ENCODE results near the gene MSI2. TPM values are rescaled to one million over a fixed set of nuclear protein-coding genes. Genes with fewer than 3 reads are reported as not detected.

The MSI2 gene
- total RNA-seq, 1 experiment from 2014 or later = 169 TPM

GRCh38 chr17:57284984-57285646 is 28.8 kb downstream of the MSI2 start:
- peak overlapping the region; percentile 4; the same call in 1 of the 2 replicates for H3K9ac ChIP-seq (ENCODE audit: low read length)

GRCh38 chr17:57285701-57286100 is 29.4 kb downstream of the MSI2 start:
- H3K79me2 ChIP-seq (ENCODE audit: low read length) = peaks cover 100% of the 10 kb centered on the region

More at GRCh38 chr17:57284984-57285646, 28.8 kb downstream of the MSI2 start:
- peaks cover 54% of the 10 kb centered on the region; the same call in 1 of the 2 replicates for H3K36me3 ChIP-seq (ENCODE audit: insufficient read depth, low read length)
- H3K79me2 ChIP-seq (ENCODE audit: low read length) = peaks cover 100% of the 10 kb centered on the region
- peak overlapping the region; percentile 10 for H3K4me2 ChIP-seq (ENCODE audit: low read depth, low read length, poor library complexity, severe bottlenecking)
- peak overlapping the region; percentile 62 for H3K27ac ChIP-seq (ENCODE audit: low read length)
- H3K4me1 ChIP-seq (ENCODE audit: low read length) = peaks cover 55% of the 10 kb centered on the region
- no peaks in the 10 kb centered on the region for H3K9me3 ChIP-seq (ENCODE audit: low read length)
- H4K20me1 ChIP-seq (ENCODE audit: insufficient read depth, low read depth, low read length) = peaks cover 10% of the 10 kb centered on the region
- no peaks in the 10 kb centered on the region for H3K27me3 ChIP-seq (ENCODE audit: low read length)
- H2AFZ ChIP-seq (ENCODE audit: low read length) = no peak overlapping the region
- no peak for DNase-seq
- H3K9me2 ChIP-seq (replicated peaks; ENCODE audit: insufficient read depth, low read length) = no peaks in the 10 kb centered on the region
- no peak overlapping the region for H3K4me3 ChIP-seq (ENCODE audit: low read length)

GRCh38 chr17:57286399-57287105 is 30.2 kb downstream of the MSI2 start:
- DNase-seq = no peak
- no peak overlapping the region for H3K4me3 ChIP-seq (ENCODE audit: low read length)
- peaks cover 41% of the 10 kb centered on the region for H3K4me1 ChIP-seq (ENCODE audit: low read length)
- no peak overlapping the region for H3K4me2 ChIP-seq (ENCODE audit: low read depth, low read length, poor library complexity, severe bottlenecking)
- no peaks in the 10 kb centered on the region for H3K9me2 ChIP-seq (replicated peaks; ENCODE audit: insufficient read depth, low read length)
- H3K36me3 ChIP-seq (ENCODE audit: insufficient read depth, low read length) = peaks cover 52% of the 10 kb centered on the region
- H3K9ac ChIP-seq (ENCODE audit: low read length) = no peak overlapping the region
- no peak overlapping the region for H3K27ac ChIP-seq (ENCODE audit: low read length)
- peaks cover 6% of the 10 kb centered on the region; the same call in 1 of the 2 replicates for H4K20me1 ChIP-seq (ENCODE audit: insufficient read depth, low read depth, low read length)
- H3K27me3 ChIP-seq (ENCODE audit: low read length) = no peaks in the 10 kb centered on the region
- H3K79me2 ChIP-seq (ENCODE audit: low read length) = peaks cover 100% of the 10 kb centered on the region
- no peaks in the 10 kb centered on the region for H3K9me3 ChIP-seq (ENCODE audit: low read length)
- no peak overlapping the region for H2AFZ ChIP-seq (ENCODE audit: low read length)

More at GRCh38 chr17:57285701-57286100, 29.4 kb downstream of the MSI2 start:
- Histone ChIP-seq H3K4me3 (ENCODE audit: low read length) (no peak overlapping the region), H3K36me3 (ENCODE audit: insufficient read depth, low read length) (peaks cover 52% of the 10 kb centered on the region; the same call in 1 of the 2 replicates), H3K27me3 (ENCODE audit: low read length) (no peaks in the 10 kb centered on the region), H3K27ac (ENCODE audit: low read length) (peak overlapping the region; percentile 62), H4K20me1 (ENCODE audit: insufficient read depth, low read depth, low read length) (peaks cover 6% of the 10 kb centered on the region; the same call in 1 of the 2 replicates), H3K4me2 (ENCODE audit: low read depth, low read length, poor library complexity, severe bottlenecking) (no peak overlapping the region), H3K9me3 (ENCODE audit: low read length) (no peaks in the 10 kb centered on the region), H3K9me2 (replicated peaks; ENCODE audit: insufficient read depth, low read length) (no peaks in the 10 kb centered on the region), H3K4me1 (ENCODE audit: low read length) (peaks cover 49% of the 10 kb centered on the region), H3K9ac (ENCODE audit: low read length) (no peak overlapping the region), H2AFZ (ENCODE audit: low read length) (no peak overlapping the region)
- no peak for DNase-seq

- no peak for DNase-seq
- Histone ChIP-seq H3K27me3 (ENCODE audit: low read length) (no peaks in the 10 kb centered on the region), H3K36me3 (ENCODE audit: insufficient read depth, low read length) (peaks cover 59% of the 10 kb centered on the region), H3K27ac (ENCODE audit: low read length) (no peak overlapping the region), H3K9ac (ENCODE audit: low read length) (no peak overlapping the region), H3K79me2 (ENCODE audit: low read length) (peaks cover 100% of the 10 kb centered on the region), H2AFZ (ENCODE audit: low read length) (no peak overlapping the region), H3K4me2 (ENCODE audit: low read depth, low read length, poor library complexity, severe bottlenecking) (no peak overlapping the region), H4K20me1 (ENCODE audit: insufficient read depth, low read depth, low read length) (peaks cover 6% of the 10 kb centered on the region; the same call in 1 of the 2 replicates), H3K9me3 (ENCODE audit: low read length) (no peaks in the 10 kb centered on the region), H3K4me3 (ENCODE audit: low read length) (no peak overlapping the region), H3K4me1 (ENCODE audit: low read length) (peaks cover 24% of the 10 kb centered on the region), H3K9me2 (replicated peaks; ENCODE audit: insufficient read depth, low read length) (no peaks in the 10 kb centered on the region)
These were observed 31.9 kb downstream of the MSI2 start for GRCh38 chr17:57288040-57288772.

- Histone ChIP-seq H3K4me3 (ENCODE audit: low read length) (no peak overlapping the region), H2AFZ (ENCODE audit: low read length) (no peak overlapping the region), H3K36me3 (ENCODE audit: insufficient read depth, low read length) (peaks cover 61% of the 10 kb centered on the region), H3K9me3 (ENCODE audit: low read length) (no peaks in the 10 kb centered on the region), H3K9me2 (replicated peaks; ENCODE audit: insufficient read depth, low read length) (no peaks in the 10 kb centered on the region), H3K27me3 (ENCODE audit: low read length) (no peaks in the 10 kb centered on the region), H3K4me1 (ENCODE audit: low read length) (peaks cover 19% of the 10 kb centered on the region), H3K79me2 (ENCODE audit: low read length) (peaks cover 97% of the 10 kb centered on the region), H3K4me2 (ENCODE audit: low read depth, low read length, poor library complexity, severe bottlenecking) (no peak overlapping the region), H3K27ac (ENCODE audit: low read length) (no peak overlapping the region), H4K20me1 (ENCODE audit: insufficient read depth, low read depth, low read length) (peaks cover 6% of the 10 kb centered on the region; the same call in 1 of the 2 replicates), H3K9ac (ENCODE audit: low read length) (no peak overlapping the region)
- no peak for DNase-seq
These were observed 32.4 kb downstream of the MSI2 start for GRCh38 chr17:57288773-57289121.

GRCh38 chr17:57289130-57289529 is 32.8 kb downstream of the MSI2 start:
- Histone ChIP-seq H3K4me2 (ENCODE audit: low read depth, low read length, poor library complexity, severe bottlenecking) (no peak overlapping the region), H3K27ac (ENCODE audit: low read length) (no peak overlapping the region), H3K9ac (ENCODE audit: low read length) (no peak overlapping the region), H3K9me2 (replicated peaks; ENCODE audit: insufficient read depth, low read length) (no peaks in the 10 kb centered on the region), H3K9me3 (ENCODE audit: low read length) (no peaks in the 10 kb centered on the region), H2AFZ (ENCODE audit: low read length) (no peak overlapping the region), H4K20me1 (ENCODE audit: insufficient read depth, low read depth, low read length) (peaks cover 6% of the 10 kb centered on the region; the same call in 1 of the 2 replicates), H3K79me2 (ENCODE audit: low read length) (peaks cover 97% of the 10 kb centered on the region), H3K4me1 (ENCODE audit: low read length) (peaks cover 15% of the 10 kb centered on the region), H3K36me3 (ENCODE audit: insufficient read depth, low read length) (peaks cover 65% of the 10 kb centered on the region), H3K4me3 (ENCODE audit: low read length) (no peak overlapping the region), H3K27me3 (ENCODE audit: low read length) (no peaks in the 10 kb centered on the region)
- no peak for DNase-seq

GRCh38 chr17:57289613-57290012 is 33.3 kb downstream of the MSI2 start:
- peaks cover 70% of the 10 kb centered on the region for H3K36me3 ChIP-seq (ENCODE audit: insufficient read depth, low read length)
- H4K20me1 ChIP-seq (ENCODE audit: insufficient read depth, low read depth, low read length) = peaks cover 6% of the 10 kb centered on the region; the same call in 1 of the 2 replicates
- H3K4me3 ChIP-seq (ENCODE audit: low read length) = no peak overlapping the region
- no peaks in the 10 kb centered on the region for H3K9me3 ChIP-seq (ENCODE audit: low read length)
- no peak overlapping the region for H3K9ac ChIP-seq (ENCODE audit: low read length)
- no peak overlapping the region for H2AFZ ChIP-seq (ENCODE audit: low read length)
- H3K27me3 ChIP-seq (ENCODE audit: low read length) = no peaks in the 10 kb centered on the region
- no peak overlapping the region for H3K27ac ChIP-seq (ENCODE audit: low read length)
- H3K4me2 ChIP-seq (ENCODE audit: low read depth, low read length, poor library complexity, severe bottlenecking) = no peak overlapping the region
- DNase-seq = no peak
- H3K9me2 ChIP-seq (replicated peaks; ENCODE audit: insufficient read depth, low read length) = no peaks in the 10 kb centered on the region
- H3K4me1 ChIP-seq (ENCODE audit: low read length) = peaks cover 10% of the 10 kb centered on the region
- peaks cover 97% of the 10 kb centered on the region for H3K79me2 ChIP-seq (ENCODE audit: low read length)

GRCh38 chr17:57290981-57291380 is 34.7 kb downstream of the MSI2 start:
- no peak for DNase-seq
- Histone ChIP-seq H4K20me1 (ENCODE audit: insufficient read depth, low read depth, low read length) (peaks cover 6% of the 10 kb centered on the region; the same call in 1 of the 2 replicates), H3K4me1 (ENCODE audit: low read length) (no peaks in the 10 kb centered on the region), H3K9me3 (ENCODE audit: low read length) (no peaks in the 10 kb centered on the region), H3K36me3 (ENCODE audit: insufficient read depth, low read length) (peaks cover 69% of the 10 kb centered on the region), H3K9ac (ENCODE audit: low read length) (no peak overlapping the region), H3K79me2 (ENCODE audit: low read length) (peaks cover 97% of the 10 kb centered on the region), H3K27me3 (ENCODE audit: low read length) (no peaks in the 10 kb centered on the region), H3K4me2 (ENCODE audit: low read depth, low read length, poor library complexity, severe bottlenecking) (no peak overlapping the region), H2AFZ (ENCODE audit: low read length) (no peak overlapping the region), H3K4me3 (ENCODE audit: low read length) (no peak overlapping the region), H3K27ac (ENCODE audit: low read length) (no peak overlapping the region), H3K9me2 (replicated peaks; ENCODE audit: insufficient read depth, low read length) (no peaks in the 10 kb centered on the region)
